GM12873 (cell line): ENCODE results near the gene ZNF74.

Experiments used
- CTCF ChIP-seq: IDR thresholded peaks from 2 replicates; pipeline ENCODE4 v1.5.1; 2012; ENCODE audit warnings: low read depth, mild to moderate bottlenecking, moderate library complexity, low read length, control low read depth; ENCODE audit not compliant: insufficient read depth; ENCODE audit errors: missing control alignments

The ZNF74 gene

DNA sequence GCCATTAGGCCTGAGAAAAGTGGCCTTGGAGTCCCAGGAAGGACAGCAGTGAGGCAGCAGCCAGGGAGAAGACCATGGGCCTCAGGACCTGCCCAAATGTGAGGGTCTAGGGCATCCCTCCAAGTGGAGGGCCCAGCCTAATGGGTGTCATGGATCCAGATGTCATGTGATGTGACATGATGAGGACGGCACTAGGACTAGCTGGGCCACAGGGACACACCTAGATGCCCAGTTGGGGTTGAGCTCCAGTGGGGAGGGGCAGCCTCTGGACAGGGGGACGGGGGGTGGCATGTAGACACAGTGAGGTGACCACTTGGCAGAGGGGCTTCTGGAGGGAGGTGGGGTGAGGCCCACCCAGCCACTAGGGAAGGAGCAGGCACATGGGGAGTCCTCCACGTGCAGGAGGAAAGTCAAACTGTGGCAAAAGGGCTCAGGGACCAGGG lies 38.3 kb downstream of the ZNF74 start:
- no peak for TF ChIP-seq CTCF

DNA sequence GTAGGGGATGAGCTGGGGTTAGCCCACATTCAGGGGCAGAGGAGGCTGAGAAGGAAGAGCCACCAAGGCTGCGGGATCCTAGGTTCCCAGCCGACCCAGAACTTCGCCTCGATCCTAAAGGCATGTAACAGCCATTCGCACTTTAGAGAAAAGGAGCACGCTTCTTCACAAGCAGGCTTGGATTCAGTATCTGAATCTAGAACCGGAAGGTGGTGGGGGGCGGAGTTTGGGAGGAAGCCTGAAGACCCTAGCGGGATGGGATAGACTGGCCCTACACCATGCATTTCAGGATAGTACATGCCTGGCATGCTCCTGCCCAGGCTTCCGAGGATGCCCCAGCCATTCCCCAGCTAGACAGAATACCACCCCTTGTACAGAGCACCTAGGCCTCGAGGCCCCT lies 39.2 kb downstream of the ZNF74 start:
- TF ChIP-seq CTCF: no peak

DNA sequence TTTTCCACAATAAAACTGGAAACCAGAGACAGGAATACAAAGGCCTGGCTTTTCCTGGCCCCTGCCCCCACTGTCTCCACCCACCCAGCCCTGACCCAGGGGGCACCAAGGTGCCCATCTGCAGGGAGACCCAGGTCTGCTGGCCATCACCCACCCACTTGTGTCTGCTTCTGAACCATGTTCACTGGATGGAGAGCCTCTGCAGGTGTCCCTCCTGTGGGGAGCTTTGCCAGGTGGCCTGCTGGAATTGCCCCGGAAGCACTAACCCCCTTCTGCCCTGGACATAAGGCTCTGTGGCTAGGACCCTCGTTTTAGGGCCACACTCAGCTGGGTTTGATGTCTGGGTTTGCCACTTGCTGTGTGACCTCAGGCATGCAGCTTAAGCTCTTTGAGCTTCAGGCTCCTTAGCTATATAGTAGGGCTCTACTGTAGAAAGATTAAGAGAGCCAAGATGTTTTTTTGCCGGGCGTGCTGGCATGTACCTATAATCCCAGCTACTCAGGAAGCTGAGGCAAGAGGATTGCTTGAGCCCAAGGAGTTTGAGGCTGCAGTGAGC lies 39.8 kb downstream of the ZNF74 start:
- TF ChIP-seq CTCF: no peak

DNA sequence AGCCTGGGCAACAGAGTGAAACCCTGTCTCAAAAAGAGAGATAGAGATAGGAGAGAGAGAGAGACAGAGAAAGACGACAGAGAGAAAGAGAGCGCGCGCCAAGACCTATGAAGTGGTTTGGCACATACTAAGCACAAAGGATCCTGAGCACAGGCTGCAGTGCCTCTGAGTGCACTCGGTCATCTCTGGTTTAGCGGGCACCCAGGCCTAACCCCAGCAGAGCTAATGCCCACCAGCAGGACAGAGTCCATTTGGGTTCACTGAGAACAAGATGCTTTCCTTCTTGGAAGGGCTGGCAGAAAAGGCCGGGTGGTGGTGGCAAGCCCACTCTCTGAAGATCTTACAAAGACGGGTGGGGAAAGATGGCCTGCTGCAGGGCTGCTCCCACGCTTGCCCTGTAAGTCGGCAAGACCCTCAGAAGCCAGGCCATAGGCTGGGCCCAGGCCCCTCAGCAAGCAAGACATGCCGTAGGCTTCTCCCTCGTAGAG lies 40.4 kb downstream of the ZNF74 start:
- TF ChIP-seq CTCF: no peak

GRCh38 chr22:20434773-20435172 lies 40.8 kb downstream of the ZNF74 start:
- no peak for TF ChIP-seq CTCF

GRCh38 chr22:20435436-20436306 lies 41.7 kb downstream of the ZNF74 start:
- no peak for TF ChIP-seq CTCF

DNA sequence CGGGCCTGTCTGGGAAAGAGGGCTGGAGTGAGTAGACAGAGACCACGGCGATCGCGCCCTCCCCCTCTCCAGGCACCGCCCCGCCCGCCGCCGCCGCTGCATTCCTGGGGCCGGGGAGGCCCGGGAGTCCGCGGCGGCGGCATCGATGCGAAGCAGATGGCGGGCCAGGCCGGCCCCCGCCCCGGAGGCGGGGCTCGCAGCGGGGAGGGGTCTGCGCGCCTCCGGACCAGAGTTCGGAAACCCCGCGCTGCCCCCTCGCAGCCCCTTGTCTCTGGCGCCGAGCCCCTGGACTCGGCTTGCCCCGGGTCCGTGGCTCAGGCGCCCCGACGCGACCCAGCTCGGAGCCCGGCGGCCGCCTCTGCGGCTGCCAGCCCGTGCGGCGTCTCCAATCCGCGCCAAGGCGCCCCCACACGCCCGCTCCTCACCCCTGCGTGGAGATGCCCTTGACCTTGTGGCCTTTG lies 42.4 kb downstream of the ZNF74 start:
- TF ChIP-seq CTCF: no peak
